GM18526 (cell line): ENCODE results near the gene ZNF426.

ENCODE experiments used
- POLR2A ChIP-seq: IDR thresholded peaks from 3 replicates; pipeline ENCODE4 v1.6.1; 2011; ENCODE audit not compliant: insufficient read length; ENCODE audit errors: extremely low read depth

Gene ZNF426

DNA sequence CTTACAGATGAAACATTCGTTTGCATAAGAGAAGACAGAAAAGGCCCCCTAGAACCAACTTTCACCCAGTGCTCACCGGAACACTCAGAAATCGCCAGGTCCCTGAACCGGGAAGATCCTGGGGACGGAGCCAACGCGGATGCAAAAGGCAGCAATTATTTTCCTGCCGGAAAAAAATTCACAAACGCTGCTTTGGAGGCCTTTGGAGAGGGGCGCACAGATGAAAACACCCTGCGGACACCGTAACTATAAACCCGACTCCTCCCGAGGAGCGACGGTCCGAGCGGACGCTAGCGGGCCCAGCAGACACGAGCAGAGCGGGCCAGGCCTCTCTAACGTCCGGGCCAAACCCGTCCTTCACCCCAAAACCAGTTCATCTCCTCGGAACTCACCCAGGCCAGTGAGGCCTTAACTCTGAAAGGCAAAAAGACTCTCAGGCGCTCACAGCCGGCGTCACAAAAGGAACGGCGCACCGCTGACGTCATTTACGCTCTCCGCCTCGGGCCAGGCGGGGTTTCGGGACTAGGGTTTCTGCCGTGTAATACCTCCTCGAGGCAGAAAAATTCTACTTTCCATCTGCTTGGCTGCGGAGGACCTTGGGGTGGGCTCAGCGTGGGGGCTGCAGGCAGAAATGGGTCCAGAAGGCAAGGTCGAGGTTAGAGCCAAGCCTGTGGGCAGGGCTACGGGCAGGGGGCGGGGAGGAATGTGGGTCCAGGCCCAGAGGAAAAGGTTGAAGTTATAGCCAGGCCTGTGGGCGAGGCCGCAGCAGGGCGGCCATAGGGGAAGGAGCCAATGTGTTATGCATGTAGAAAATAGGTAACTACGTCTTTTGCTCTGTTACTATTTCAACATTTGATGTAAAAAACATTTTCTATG is at the start of gene ZNF426:
ZNF426 (minus strand) TSS at position 463 of the 876 bp plus-strand sequence. CDS start 2,413 bp downstream, outside the sequence.
- peak; percentile 61 for TF ChIP-seq POLR2A

DNA sequence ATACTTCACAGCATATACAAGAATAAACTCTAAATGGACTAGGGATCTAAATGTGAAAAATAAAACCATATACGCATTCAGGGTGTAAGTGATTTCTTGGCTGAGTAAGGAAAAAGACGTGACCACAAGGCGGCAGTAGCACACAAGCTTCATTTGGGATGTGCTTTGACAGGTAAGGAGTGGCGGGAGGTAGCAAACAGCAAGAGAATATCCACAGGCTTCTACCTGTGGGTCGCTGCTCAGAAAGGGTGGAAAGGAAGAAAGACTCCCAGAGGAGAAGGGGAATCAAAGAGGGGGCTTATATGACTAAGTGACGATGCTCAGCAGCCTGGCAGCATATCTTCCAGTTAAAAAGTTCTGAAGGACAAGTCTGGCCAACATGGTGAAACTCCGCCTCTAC is 48.3 kb upstream of the ZNF426 start:
- no peak for TF ChIP-seq POLR2A

DNA sequence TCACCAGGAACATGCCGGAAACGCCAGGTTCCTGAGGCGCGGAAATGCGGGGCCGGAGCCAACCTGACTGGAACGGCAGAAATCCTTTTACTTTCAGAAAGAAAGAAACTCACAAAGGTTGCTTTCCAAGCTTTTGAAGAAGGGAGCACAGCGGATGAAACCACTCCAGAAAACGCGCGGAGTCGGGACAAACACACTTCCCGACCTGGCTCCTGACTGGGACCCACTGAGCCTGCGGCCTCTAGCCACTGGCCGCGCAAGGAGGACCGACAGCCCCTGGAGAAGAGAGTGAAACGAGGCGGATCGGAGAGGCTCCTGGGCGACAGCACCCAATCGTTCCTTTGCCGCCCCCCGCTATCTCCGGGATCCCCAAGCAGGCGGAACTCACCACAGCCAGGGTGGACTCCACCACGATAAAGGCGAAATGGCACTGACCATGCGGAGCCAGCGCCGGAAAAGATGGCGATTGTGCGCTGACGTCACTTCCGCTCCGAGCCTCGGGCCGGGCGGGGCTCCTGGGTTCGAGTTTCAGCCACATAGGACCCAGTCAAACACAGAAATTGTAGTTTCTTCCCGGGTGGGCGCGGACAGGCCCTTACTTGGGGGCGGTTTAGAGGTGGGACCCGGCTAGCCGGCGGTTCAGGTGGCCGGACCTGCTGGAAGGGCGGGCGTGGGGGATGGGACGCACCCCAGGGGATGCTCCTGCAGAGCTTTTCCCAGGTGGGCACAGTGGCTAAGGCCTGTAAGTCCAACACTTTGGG is 45.8 kb upstream of the ZNF426 start, which contains the start of gene ZNF121:
ZNF121 (minus strand) TSS at position 432 of the 761 bp plus-strand sequence. CDS start 16,407 bp downstream, outside the sequence.
- peak; percentile 90 for TF ChIP-seq POLR2A

DNA sequence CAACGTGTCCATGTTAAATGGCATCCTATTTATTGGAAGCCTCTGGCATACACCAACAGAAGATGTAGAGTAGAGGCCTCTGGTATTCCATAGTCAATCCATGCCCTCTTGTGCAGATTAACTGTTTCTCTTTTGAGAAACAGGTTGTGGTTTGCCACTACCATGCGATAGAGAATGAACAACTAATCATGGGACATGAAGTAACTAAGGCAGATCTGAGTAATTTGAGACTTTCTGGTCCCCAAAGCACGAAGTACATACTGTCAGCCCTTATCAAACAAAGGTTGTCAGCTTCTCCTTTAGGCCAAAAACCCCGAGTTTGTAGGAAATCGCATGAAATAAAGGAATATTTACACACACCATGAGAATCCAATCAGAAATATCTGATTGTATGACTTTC is 42.3 kb upstream of the ZNF426 start:
- TF ChIP-seq POLR2A: no peak

DNA sequence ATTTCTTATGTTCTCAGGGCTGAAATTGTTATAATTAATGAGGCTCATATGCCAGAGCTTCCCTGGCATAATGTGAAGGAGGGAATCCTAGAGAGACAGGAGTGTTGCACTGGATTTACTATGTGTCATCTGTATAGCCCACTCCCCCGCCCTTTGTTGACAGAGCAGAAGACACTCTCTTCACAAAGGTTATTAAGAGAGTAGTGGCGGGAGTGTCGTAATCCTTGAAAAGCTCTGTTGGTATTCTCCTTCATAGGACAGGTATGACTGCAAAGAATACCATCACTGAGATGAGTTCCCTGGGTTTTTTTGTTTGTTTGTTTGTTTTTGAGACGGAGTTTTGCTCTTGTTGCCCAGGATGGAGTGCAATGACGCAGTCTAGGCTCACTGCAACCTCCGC is 31.8 kb upstream of the ZNF426 start:
- no peak for TF ChIP-seq POLR2A

DNA sequence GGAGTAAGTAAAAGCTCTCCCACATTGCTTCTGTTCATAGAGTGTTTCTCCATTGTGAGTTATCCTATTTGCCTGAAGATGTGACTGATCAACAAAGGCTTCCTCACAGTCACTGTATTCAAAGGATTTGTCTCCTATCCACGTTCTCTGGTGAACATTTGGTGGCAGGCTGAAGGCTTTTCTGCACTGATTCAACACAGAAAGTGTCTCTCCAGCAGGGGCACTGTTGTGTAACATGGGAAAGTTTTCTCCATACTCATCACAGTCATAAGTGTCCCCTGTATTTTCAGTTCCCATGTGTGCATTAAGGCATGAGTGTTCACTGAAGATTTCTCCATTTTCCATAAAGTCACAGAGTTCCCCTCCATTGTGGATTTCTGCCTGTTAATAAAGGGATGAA is 28.3 kb upstream of the ZNF426 start:
- no peak for TF ChIP-seq POLR2A

DNA sequence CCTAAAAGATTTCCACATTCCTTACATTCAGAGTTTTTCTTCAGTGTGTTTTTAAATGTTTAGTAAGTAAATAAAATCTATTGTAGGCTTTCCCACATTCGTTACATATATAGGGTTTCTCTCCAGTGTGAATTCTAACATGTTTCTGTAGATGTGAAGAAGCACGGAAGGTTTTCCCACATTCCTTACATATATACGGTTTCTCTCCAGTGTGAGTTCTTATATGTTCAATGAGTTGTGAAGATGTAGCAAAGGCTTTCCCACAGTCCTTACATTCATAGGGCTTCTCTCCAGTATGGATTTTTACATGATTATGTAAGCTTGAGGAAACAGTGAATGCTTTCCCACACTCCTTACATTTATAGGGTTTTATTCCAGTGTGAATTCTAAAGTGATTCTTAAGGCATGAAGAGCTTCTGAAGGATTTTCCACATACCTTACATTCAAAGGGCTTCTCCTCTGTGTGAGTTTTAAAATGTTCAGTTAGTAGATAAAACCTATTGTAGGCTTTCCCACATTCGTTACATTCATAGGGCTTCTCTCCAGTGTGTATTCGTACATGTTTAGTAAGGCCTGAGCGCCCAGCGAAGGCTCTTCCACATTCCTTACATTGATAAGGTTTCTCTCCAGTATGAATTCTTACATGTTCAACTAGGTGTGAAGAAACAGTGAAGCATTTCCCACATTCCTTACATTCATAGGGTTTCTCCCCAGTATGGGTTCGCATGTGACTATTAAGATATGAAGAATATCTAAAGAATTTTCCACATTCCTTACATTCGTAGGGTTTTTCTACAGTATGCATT is 27.7 kb upstream of the ZNF426 start:
- TF ChIP-seq POLR2A: no peak

DNA sequence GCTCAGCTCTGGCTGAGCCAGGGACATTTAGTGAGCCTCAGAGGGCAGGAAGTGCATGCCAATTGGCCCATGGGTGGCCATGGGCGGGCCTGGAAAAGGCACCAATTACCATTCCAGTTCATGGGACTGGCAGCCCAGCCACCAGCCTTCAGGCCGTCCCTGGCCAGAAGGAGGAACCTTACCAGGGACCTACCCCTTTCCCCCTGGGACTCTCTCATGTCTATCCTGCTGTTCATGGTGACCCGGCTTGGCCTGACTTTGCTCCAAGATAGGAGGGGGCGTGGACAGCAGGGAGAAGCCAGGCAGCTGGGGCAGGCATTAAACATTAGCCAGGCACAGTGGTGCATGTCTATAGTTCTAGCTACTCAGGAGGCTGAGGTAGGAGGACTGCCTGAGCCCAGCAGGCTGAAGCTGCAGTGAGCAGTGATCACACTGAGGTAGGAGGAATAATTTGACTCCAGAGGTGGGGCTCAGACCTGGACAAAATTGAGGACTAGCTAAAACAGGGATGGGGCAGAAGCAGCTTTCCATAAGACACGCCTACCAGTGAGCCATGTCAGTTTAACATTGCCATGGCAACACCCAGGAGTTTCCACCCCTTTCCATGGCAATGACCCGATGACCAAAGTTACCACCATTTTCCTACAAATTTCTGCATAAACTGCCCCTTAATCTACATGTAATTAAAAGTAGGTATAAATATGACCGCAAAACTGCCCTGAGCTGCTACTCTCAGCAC is 14.3 kb upstream of the ZNF426 start:
- TF ChIP-seq POLR2A: no peak

DNA sequence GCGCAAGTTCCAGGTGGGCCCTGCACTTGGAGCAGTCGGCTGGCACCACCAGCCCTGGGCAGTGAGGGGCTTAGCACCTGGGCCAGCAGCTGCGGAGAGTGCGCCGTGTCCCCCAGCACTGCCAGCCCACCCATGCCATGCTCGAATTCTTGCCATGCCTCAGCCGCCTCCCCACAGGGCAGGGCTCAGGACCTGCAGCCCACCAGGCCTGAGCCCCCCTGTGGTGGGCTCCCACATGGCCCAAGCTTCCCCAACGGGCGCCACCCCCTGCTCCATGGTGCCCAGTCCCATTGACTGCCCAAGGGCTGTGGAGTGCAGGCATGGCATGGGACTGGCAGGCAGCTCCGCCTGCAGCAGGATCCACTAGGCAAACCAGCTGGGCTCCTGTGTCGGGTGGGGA is 9.4 kb upstream of the ZNF426 start:
- TF ChIP-seq POLR2A: no peak

DNA sequence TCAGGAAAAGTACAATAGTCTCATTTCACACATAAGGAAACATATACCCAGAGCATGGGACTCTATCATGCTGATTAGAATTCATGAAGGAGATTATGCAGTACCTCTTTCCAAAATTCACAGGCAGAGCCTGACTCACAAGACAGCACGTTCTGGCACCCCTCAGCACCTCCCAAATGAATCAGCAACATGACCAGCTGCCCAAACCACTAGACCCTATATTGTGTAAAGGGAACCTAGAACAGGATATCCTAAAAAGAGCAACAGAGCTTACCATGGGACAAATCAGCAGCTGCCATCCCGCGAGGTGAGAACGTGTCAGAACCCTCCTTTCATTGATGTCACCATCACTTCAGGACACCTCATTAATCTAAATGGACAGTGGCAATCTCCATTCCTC is 2.5 kb downstream of the ZNF426 start:
- TF ChIP-seq POLR2A: no peak

DNA sequence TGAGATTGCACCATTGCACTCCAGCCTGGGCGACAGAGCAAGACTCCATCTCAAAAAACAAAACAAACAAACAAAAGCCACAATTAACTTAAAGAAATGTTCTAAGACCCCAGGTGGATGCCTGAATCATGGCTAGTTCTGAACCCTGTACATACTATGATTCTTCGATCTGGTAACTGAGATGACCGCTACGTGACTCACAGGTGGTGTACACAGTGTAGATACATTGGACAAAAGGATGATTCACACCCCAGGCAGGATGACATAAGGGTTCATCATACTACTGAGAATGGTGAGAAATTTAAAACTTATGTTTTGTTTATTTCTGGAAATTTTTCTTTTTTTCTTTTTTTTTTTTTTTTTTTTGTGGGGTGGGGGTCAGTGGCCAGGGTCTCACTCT is 6.5 kb downstream of the ZNF426 start:
- no peak for TF ChIP-seq POLR2A

DNA sequence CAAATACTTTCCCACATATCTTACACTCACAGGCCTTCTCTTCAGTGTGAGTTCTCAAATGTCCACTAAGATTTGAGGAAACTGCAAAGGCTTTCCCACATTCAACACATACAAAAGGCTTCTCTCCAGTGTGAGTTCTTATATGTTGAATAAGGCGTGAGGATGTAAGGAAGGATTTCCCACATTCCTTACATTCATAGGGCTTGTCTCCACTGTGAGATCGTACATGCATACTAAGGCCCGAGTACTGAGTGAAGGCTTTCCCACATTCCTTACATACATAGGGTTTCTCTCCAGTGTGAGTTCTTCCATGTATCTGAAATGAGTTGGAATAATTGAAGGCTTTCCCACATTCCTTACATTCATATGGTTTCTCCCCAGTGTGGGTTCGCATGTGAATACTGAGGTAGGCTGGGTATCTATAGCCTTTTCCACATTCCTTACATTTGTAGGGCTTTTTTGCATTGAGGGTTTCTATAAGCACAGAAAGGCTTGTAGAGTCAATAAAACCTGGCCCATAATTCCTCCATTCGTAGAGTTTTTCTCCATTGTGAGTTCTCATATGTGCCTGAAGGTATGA is 9.6 kb downstream of the ZNF426 start:
- TF ChIP-seq POLR2A: no peak

DNA sequence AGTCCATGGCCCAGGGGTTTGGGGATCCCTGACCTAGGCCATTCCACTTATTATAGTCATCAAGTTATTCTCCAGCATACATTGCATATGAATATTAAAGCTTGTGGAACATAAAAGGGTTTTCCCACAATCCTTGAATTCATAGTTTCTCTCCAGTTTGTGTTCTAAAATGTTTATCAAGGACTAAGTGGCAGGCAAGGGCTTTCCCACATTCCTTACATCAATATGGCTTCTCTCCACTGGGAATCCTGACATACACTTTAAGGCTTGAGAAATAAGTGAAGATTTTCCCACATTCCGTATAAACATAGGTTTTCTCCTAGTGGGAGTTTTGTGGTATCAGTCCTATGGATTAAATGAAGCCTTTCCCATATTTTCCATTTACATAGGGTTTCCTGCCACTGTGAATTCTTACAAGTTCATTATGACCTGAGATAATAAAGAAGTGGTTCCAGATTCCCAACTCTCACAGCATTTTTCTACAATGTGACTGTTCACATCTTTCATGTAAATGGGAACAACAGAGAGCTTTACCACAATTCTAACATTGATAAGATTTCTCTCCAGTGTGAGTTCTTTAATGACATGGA is 14.5 kb downstream of the ZNF426 start:
- TF ChIP-seq POLR2A: no peak

DNA sequence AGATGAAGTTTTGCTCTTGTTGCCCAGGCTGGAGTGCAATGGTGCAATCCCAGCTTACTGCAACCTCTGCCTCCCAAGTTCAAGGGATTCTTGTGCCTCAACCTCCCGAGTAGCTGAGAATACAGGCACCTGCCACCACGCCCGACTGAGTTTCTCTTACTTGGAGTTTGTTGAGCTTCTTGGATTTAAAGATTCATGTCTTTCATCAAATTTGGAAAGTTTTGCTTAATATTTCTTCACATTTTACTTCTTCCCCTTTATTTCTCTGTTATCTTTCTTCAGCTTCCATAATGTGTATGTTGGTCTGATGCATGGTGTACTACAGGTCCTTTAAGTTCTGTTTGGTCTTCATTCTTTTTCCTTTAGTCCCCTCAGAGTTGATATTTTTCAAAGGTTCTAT is 31.2 kb downstream of the ZNF426 start:
- TF ChIP-seq POLR2A: no peak

DNA sequence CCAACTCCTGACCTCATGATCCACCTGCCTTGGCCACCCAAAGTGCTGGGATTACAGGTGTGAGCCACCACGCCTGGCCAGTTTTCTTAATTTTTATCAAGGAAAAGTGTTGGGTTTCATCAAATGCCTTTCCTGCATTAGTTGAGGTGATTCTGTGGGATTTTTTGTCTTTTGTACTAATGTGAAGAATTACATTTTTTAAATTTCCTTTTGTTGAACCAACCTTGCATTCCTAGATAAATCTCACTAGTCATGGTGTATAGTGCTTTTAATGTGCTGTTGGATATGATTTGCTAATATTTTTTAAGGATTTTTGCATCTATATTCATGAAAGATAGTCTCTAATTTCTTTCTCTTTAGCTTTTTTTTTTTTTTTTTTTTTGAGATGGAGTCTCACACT is 37.6 kb downstream of the ZNF426 start:
- TF ChIP-seq POLR2A: no peak
